GM10847 (cell line): ENCODE measurements around the gene ROBO2.

Source experiments
- POLR2A ChIP-seq: IDR thresholded peaks from 2 replicates; pipeline ENCODE4 v1.6.1; 2011; ENCODE audit not compliant: insufficient read length; ENCODE audit errors: extremely low read depth

The ROBO2 gene, protein sequence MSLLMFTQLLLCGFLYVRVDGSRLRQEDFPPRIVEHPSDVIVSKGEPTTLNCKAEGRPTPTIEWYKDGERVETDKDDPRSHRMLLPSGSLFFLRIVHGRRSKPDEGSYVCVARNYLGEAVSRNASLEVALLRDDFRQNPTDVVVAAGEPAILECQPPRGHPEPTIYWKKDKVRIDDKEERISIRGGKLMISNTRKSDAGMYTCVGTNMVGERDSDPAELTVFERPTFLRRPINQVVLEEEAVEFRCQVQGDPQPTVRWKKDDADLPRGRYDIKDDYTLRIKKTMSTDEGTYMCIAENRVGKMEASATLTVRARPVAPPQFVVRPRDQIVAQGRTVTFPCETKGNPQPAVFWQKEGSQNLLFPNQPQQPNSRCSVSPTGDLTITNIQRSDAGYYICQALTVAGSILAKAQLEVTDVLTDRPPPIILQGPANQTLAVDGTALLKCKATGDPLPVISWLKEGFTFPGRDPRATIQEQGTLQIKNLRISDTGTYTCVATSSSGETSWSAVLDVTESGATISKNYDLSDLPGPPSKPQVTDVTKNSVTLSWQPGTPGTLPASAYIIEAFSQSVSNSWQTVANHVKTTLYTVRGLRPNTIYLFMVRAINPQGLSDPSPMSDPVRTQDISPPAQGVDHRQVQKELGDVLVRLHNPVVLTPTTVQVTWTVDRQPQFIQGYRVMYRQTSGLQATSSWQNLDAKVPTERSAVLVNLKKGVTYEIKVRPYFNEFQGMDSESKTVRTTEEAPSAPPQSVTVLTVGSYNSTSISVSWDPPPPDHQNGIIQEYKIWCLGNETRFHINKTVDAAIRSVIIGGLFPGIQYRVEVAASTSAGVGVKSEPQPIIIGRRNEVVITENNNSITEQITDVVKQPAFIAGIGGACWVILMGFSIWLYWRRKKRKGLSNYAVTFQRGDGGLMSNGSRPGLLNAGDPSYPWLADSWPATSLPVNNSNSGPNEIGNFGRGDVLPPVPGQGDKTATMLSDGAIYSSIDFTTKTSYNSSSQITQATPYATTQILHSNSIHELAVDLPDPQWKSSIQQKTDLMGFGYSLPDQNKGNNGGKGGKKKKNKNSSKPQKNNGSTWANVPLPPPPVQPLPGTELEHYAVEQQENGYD (N-terminal part only)

GRCh38 chr3:77039606-77040171, at the start of gene ROBO2:
TSS of gene ROBO2 (plus strand) at chr3:77040099. CDS start at chr3:77040786, 687 bp downstream.
- no peak for TF ChIP-seq POLR2A

- TF ChIP-seq POLR2A = no peak
These were observed 49.3 kb upstream of the ROBO2 start for GRCh38 chr3:76990606-76991005.

DNA sequence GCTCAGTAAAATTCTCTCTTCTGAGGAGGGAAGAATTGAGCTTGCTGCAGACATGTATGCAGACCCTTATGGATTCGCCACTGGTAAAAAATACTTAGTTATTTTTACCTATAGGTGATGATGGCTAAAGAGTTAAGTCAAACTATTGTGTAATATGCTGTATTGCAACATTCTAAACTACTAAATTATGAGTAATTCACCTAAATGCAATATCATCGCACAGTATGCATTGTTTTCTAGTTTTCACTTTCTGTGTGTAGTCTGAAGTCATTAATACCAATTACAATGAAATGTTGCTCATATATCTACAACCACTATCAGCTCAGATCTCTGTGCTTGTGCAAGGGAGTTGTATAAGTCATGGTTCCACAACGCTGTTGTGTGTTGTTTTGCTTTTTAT, 48.7 kb upstream of the ROBO2 start:
- no peak for TF ChIP-seq POLR2A

DNA sequence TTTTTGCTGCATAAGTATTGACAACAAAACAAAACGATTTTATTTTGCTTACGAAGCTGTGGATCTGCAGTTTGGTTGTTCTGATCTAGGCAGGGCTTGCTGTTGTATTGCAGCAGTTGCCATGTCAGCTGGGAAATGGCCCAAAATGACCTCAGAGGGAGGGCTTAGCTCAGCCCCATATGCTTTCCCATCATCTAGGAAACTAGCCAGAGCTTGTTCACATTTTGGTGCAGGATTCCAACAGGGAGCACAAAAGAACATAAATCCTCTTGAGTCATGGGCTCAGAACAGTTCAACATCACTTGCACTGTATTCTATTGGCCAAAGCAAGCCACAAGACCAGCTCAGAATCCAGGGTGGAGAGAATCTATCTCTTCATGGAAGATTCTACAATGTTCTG, 42.2 kb upstream of the ROBO2 start:
- TF ChIP-seq POLR2A = no peak

GRCh38 chr3:76998555-76998954, 41.3 kb upstream of the ROBO2 start:
- TF ChIP-seq POLR2A = no peak

- TF ChIP-seq POLR2A = no peak
These were observed 38.7 kb upstream of the ROBO2 start for GRCh38 chr3:77001062-77001701.

GRCh38 chr3:77014226-77014625, 25.7 kb upstream of the ROBO2 start:
- TF ChIP-seq POLR2A = no peak

DNA sequence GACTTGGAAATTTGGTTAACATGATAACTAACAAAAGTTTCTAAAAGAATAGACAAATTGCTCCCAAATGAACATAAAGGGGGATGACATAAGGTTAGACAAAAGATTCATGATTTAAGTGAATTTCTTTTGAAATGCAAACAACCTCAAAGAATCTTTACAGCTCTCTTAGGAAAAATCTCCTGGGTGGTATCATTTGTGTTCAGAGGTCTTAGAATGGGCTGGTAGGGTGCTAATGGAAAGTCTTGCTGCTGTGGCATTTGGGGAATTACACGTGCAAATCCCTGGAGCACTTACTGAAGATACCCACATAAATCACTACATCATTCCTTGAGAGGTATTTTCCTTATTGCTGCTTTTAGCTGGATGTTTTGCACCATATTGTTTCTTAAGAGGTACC, 14.4 kb upstream of the ROBO2 start:
- TF ChIP-seq POLR2A = no peak

GRCh38 chr3:77026904-77027634, 12.8 kb upstream of the ROBO2 start:
- TF ChIP-seq POLR2A = no peak

- no peak for TF ChIP-seq POLR2A
These were observed 11.9 kb upstream of the ROBO2 start for GRCh38 chr3:77028005-77028404.

- no peak for TF ChIP-seq POLR2A
These were observed 1.4 kb upstream of the ROBO2 start for GRCh38 chr3:77038468-77038929.

- no peak for TF ChIP-seq POLR2A
These were observed 831 bp upstream of the ROBO2 start for GRCh38 chr3:77038930-77039605.

DNA sequence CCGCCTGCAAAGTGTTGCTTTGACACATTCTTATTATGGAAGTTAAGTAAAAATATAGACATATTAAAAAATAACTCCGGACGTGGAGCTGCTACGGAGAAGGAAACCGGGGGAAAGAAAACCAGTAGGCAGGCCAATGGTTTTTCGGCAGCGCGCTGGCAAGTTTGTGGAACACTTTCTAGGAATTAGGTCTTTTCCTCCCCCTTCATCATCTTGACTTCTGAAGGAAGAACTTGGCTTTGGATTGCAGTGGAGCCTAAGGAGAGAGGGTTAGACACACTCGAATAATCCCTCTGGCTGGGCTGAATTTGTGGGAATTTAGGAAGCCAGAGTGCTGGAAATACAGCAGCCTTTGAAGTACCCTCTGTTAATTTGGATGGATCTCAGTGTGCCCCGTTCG, 317 bp downstream of the ROBO2 start:
- no peak for TF ChIP-seq POLR2A
